COR-L47 (cell line): ENCODE results near the gene TNFRSF1A.

ENCODE experiments used
- DNase-seq: peaks from one replicate; lab custom pipeline; 2025; lab: John Stamatoyannopoulos, UW

Gene TNFRSF1A

GRCh38 chr12:6336889-6337853 lies 4.7 kb downstream of the TNFRSF1A start:
- no peak for DNase-seq

- no peak for DNase-seq
These were observed 5.6 kb downstream of the TNFRSF1A start for GRCh38 chr12:6336079-6336888.

GRCh38 chr12:6335451-6336078 lies 6.3 kb downstream of the TNFRSF1A start:
- DNase-seq, result no peak

GRCh38 chr12:6334940-6335450 lies 6.9 kb downstream of the TNFRSF1A start:
- no peak for DNase-seq

DNA sequence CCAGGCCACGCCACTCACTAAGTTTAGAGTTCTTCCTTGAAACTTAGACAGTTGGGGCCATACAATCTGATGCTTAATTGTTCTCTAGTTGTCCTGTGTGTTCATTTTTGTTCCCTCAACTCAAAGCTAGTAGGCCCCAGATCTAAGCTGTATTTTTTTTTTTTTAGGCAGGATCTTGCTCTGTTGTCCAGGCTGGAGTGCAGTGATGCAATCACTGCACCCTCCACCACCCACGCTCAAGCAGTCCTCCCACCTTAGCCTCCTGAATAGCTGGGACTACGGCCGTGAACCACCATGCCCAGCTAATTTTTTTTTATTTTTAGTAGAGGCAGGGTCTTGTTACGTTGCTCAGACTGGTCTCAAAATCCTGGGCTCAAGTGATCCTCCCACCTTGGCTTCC lies 7.5 kb downstream of the TNFRSF1A start:
- no peak for DNase-seq

DNA sequence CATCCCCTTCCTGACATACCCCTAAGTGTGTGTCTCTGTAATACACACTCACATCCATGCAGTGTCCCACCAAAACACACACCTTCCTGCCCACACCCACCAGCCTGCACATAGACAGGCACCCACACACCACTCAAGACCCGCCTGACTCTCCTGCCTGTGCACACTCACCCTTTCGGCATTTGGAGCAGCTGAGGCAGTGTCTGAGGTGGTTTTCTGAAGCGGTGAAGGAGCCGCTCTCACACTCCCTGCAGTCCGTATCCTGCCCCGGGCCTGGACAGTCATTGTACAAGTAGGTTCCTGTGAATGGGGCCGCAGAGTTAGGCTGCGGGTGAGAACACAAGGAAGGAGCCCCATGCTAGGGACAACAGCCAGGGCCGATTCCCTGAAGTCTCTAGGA lies 8.3 kb downstream of the TNFRSF1A start:
- no peak for DNase-seq

- DNase-seq, result no peak
These were observed 8.8 kb downstream of the TNFRSF1A start for GRCh38 chr12:6333029-6333428.

- DNase-seq, result no peak
These were observed 9.4 kb downstream of the TNFRSF1A start for GRCh38 chr12:6332459-6332858.

GRCh38 chr12:6330999-6331714 lies 10.7 kb downstream of the TNFRSF1A start:
- no peak for DNase-seq

GRCh38 chr12:6330192-6330591 lies 11.7 kb downstream of the TNFRSF1A start:
- DNase-seq, result no peak

DNA sequence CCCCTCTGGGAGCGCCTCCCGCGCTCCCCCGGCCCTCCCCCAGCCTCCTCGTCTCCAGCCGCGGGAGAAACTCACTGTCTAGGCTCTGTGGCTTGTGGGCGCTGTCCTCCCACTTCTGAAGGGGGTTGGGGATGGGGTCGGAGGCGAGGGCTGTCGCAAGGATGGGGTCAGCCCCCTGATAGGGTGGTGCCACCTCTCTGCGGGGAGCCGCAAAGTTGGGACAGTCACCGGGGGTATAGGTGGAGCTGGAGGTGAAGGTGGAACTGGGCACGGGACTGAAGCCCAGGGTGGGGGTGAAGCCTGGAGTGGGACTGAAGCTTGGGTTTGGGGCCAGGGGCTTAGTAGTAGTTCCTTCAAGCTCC lies 12.2 kb downstream of the TNFRSF1A start:
- DNase-seq, result no peak

DNA sequence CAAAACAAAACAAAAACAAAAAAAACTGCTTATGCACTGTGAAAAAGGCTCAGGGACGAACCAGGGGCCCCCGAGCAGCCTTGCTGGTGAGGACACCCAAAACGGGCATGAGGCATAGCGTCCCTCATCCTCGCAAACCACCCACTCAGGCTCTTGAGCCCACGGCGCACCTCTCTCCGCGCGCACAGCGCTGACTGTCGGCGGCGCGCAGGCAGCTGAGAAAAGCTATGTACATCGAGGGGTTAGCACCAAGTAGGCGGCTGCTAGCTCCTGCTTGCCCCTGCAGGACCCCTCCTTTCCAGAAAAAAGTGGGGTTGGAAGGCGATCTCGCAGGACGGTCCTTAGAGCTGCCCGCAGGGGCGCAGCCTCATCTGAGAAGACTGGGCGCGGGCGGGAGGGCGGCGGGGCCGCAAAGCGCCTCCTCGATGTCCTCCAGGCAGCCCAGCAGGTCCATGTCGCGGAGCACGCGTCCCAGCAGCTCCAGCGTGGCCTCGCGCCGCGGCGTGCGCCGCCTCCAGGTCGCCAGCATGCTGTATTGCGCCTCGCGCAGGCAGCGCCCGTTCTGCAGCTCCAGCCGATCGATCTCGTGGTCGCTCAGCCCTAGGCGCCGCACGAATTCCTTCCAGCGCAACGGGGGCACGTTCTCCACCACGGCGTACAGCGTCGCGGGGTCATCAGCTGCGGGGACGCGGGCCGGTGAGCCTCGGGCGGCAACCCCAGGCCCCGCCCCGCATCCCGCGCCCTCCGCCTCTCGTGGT lies 12.8 kb downstream of the TNFRSF1A start:
- no peak for DNase-seq

DNA sequence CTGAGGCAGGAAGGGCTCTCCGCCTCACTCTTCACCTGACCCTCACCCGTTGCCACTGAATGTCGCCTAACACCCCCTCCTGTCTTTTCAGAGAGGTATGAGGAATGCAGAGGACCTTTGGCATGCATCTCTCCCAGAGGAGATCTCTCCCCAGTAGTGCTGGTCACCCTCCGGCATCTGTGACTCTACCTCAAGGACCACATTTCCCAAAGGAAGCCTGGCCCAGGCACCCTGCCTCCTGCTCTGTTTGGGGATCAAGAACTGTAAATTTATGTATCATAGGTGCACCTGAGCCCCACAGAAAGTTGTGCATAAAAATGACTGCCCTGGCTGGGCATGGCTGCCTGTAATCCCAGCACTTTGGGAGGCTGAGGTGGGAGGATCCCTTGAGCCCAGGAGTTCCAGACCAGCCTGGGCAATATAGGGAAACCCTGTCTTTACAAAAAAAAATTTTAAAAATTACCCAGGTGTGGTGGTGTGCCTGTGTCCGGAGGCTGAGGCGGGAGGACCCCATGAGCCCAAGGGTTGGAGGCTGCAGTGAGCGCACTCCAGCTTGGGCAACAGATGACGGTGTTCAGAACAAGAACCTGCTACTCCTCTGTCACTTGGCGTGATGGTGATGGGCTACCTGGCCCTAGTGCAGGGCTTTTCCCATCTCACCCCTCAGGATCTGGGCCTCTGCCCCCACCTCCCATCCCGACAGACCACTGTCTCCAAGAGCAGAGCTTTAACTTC lies 13.7 kb downstream of the TNFRSF1A start:
- DNase-seq, result no peak

GRCh38 chr12:6327229-6328041 lies 14.4 kb downstream of the TNFRSF1A start:
- no peak for DNase-seq

- DNase-seq, result no peak
These were observed 15.3 kb downstream of the TNFRSF1A start for GRCh38 chr12:6326316-6327228.

GRCh38 chr12:6324936-6325750 lies 16.7 kb downstream of the TNFRSF1A start:
- no peak for DNase-seq

GRCh38 chr12:6323995-6324711 lies 17.7 kb downstream of the TNFRSF1A start:
- DNase-seq, result no peak
